ENCODE data around the gene PCK2.

DNA sequence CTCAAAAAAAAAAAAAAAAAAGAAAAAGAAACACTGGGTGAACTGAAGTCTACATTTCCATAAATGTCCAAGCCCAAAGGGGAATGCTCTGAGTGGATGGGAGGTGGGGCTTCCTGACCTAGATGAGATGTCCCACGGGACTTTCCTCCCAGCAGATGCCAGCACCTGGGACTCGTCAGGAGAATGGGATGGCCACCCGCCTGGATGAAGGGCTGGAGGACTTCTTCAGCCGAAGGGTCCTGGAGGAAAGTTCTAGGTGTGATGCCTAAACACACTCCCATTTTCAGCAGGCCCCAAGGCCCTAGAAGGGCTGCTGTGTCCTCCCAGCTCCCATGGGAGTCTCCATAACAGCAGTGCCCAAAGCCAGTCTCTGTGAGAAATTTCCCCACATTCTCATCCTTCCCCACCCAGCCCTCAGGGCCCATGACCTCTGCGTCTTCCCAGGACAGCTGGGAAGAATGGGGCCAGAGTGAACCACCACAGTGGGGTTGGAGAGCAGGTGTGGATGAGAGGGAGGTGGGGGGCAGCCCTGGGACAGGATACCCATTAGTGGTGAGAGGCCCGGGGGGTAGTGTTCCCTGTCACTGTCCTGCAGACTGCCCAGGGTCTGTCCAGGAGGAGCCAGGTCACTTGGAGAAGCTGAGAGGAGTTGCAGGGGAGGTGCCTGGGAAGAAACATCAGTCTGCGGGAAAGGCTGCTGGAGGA is 29.9 kb upstream of the PCK2 start:
- TF ChIP-seq, protein P1, sequence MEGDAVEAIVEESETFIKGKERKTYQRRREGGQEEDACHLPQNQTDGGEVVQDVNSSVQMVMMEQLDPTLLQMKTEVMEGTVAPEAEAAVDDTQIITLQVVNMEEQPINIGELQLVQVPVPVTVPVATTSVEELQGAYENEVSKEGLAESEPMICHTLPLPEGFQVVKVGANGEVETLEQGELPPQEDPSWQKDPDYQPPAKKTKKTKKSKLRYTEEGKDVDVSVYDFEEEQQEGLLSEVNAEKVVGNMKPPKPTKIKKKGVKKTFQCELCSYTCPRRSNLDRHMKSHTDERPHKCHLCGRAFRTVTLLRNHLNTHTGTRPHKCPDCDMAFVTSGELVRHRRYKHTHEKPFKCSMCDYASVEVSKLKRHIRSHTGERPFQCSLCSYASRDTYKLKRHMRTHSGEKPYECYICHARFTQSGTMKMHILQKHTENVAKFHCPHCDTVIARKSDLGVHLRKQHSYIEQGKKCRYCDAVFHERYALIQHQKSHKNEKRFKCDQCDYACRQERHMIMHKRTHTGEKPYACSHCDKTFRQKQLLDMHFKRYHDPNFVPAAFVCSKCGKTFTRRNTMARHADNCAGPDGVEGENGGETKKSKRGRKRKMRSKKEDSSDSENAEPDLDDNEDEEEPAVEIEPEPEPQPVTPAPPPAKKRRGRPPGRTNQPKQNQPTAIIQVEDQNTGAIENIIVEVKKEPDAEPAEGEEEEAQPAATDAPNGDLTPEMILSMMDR (IDR thresholded peaks at IDR 0.05), result no peak
- no peak for TF ChIP-seq POLR2A (IDR thresholded peaks at IDR 0.05)
